Endothelial cell of umbilical vein (primary cell): ENCODE data around the gene MOG. TPM values are rescaled to one million over a fixed set of nuclear protein-coding genes. Genes with fewer than 3 reads are reported as not detected.

Experiments
- BruUV-seq: library from RNA; stranded (reverse); fragments of 400-500 nt; replicated peaks from 2 replicates; lab custom pipeline; 2021; lab: Mats Ljungman, UMichigan
- CTCF ChIA-PET: fragments of 300-600, 350-600 bp; sonication (Branson Sonifier 250); formaldehyde crosslinking; loops from one replicate; lab custom pipeline; 2021; ENCODE audit warnings: antibody characterized with exemption, inconsistent platforms; lab: Charles Lee
- POLR2A ChIA-PET: fragments of 300-600, 350-600 bp; sonication (Branson Sonifier 250); formaldehyde crosslinking; loops from one replicate; lab custom pipeline; 2021; ENCODE audit warnings: antibody characterized with exemption, inconsistent platforms; lab: Charles Lee
- DNase-seq: peaks from one replicate; pipeline ENCODE4 v3.0.0-alpha.2; 2011; ENCODE audit warnings: low read depth, low spot score
- FAIRE-seq: peaks from 2 replicates; lab custom pipeline; 2011; peaks lifted over from hg19 to GRCh38; lab: Jason Lieb, UNC
- H2AFZ ChIP-seq: 2 replicates; pipeline ENCODE4 v1.6.0; 2012; ENCODE audit warnings: low read depth, low read length, control low read depth, inconsistent platforms
- H3K27ac ChIP-seq: 2 replicates; pipeline ENCODE4 v1.5.1; 2011; ENCODE audit warnings: low read depth, mild to moderate bottlenecking, control low read depth, low read length, moderate library complexity; ENCODE audit not compliant: insufficient read depth
- H3K27me3 ChIP-seq, 2 experiments: 2 replicates each; pipeline versions ENCODE4 v1.6.0 to v1.6.1; 2011; ENCODE audit warnings: low read length in 2 of 2, mixed read lengths in 1 of 2; ENCODE audit not compliant: control insufficient read depth in 2 of 2, insufficient read depth in 2 of 2
- H3K36me3 ChIP-seq, 2 experiments: 2 replicates in 1 of 2; 3 replicates in 1 of 2; pipeline ENCODE4 v1.5.1; 2011; ENCODE audit warnings: low read length in 2 of 2, mild to moderate bottlenecking in 1 of 2, moderate library complexity in 1 of 2; ENCODE audit not compliant: control insufficient read depth in 2 of 2, insufficient read depth in 2 of 2; ENCODE audit errors: extremely low read depth in 1 of 2
- H3K4me1 ChIP-seq: 3 replicates; pipeline ENCODE4 v1.5.1; 2011; ENCODE audit warnings: mild to moderate bottlenecking, low read length; ENCODE audit not compliant: control insufficient read depth, insufficient read depth; ENCODE audit errors: extremely low read depth
- H3K4me2 ChIP-seq: 2 replicates; pipeline ENCODE4 v1.6.1; 2011; ENCODE audit warnings: low read length, control low read depth, mixed read lengths; ENCODE audit not compliant: insufficient read depth
- H3K4me3 ChIP-seq, 3 experiments: fragments of 200-600 bp in 1 of 3; sonication (generic), shearing (Covaris generic) in 1 of 3; replicated peaks in 1 of 3; 2 replicates each; pipeline ENCODE4 v1.5.1; 2011 to 2016; ENCODE audit warnings: control low read depth in 3 of 3, low read length in 3 of 3, mild to moderate bottlenecking in 2 of 3, inconsistent platforms in 1 of 3, low read depth in 1 of 3, moderate library complexity in 1 of 3; ENCODE audit not compliant: insufficient read depth in 1 of 3
- H3K79me2 ChIP-seq: 2 replicates; pipeline ENCODE4 v1.6.0; 2012; ENCODE audit warnings: low read length, inconsistent platforms; ENCODE audit not compliant: control insufficient read depth, insufficient read depth
- H3K9ac ChIP-seq: replicated peaks from 2 replicates; pipeline ENCODE3; 2011; ENCODE audit warnings: low read length, control low read depth; ENCODE audit not compliant: insufficient read depth; ENCODE audit errors: extremely low read depth
- H3K9me1 ChIP-seq: replicated peaks from 3 replicates; pipeline ENCODE4 v1.6.0; 2011; ENCODE audit warnings: mild to moderate bottlenecking, low read length; ENCODE audit not compliant: control insufficient read depth, insufficient read depth; ENCODE audit errors: extremely low read depth
- H3K9me3 ChIP-seq: replicated peaks from 2 replicates; pipeline ENCODE4 v1.5.1; 2012; ENCODE audit warnings: low read length, inconsistent platforms; ENCODE audit not compliant: control insufficient read depth, insufficient read depth
- H4K20me1 ChIP-seq: replicated peaks from 2 replicates; pipeline ENCODE3; 2011; ENCODE audit warnings: mild to moderate bottlenecking, low read length; ENCODE audit not compliant: control insufficient read depth, insufficient read depth; ENCODE audit errors: extremely low read depth
- EZH2 ChIP-seq: IDR thresholded peaks from 2 replicates; pipeline ENCODE4 v1.6.1; 2012; ENCODE audit warnings: borderline replicate concordance, low read depth, mild to moderate bottlenecking, moderate library complexity, low read length, inconsistent platforms; ENCODE audit not compliant: severe bottlenecking
- FOS ChIP-seq: IDR thresholded peaks from 2 replicates; pipeline ENCODE4 v1.6.1; 2011; ENCODE audit warnings: mild to moderate bottlenecking, low read length, moderate library complexity, borderline replicate concordance; ENCODE audit not compliant: insufficient read depth
- GATA2 ChIP-seq: IDR thresholded peaks from 2 replicates; pipeline ENCODE4 v1.7.0; 2011; ENCODE audit warnings: low read depth, mild to moderate bottlenecking, moderate library complexity, mixed read lengths, low read length; ENCODE audit not compliant: insufficient read length, insufficient read depth
- JUN ChIP-seq: IDR thresholded peaks from 2 replicates; pipeline ENCODE4 v1.6.1; 2011; ENCODE audit warnings: borderline replicate concordance, low read depth; ENCODE audit not compliant: insufficient read length, insufficient read depth
- MAX ChIP-seq: IDR thresholded peaks from 2 replicates; pipeline ENCODE4 v1.6.1; 2011; ENCODE audit not compliant: insufficient read depth, insufficient read length
- MYC ChIP-seq: IDR thresholded peaks from one replicate; pipeline ENCODE4 v1.6.1; 2011; ENCODE audit warnings: mild to moderate bottlenecking, low read depth, low read length
- POLR2A ChIP-seq: IDR thresholded peaks from 2 replicates; pipeline ENCODE4 v1.6.1; 2012; ENCODE audit warnings: low read depth, mild to moderate bottlenecking, control low read depth, low read length
- POLR2AphosphoS5 ChIP-seq: IDR thresholded peaks from 2 replicates; pipeline ENCODE4 v1.6.1; 2012; ENCODE audit warnings: low read depth, mild to moderate bottlenecking, control low read depth, low read length, moderate library complexity; ENCODE audit not compliant: insufficient read depth
- dilution Hi-C: fragments of 300-500 bp; cut with MboI; formaldehyde crosslinking; loops from one replicate; pipeline ENCODE4 v1.15.0; 2019; ENCODE audit warnings: low sequenced_read_pairs; ENCODE audit not compliant: extremely low pct_ligation_motif_present
- intact Hi-C: fragments of 100-400 bp; cut with micrococcal nuclease; formaldehyde crosslinking; loops from one replicate; pipeline ENCODE4 v1.10.0; 2022
- polyA plus RNA-seq, 4 experiments: library from polyadenylated mRNA; depleted of rRNA in 3 of 4; stranded (reverse) in 3 of 4; unstranded in 1 of 4; fragments of >200 nt; gene quantifications; 2 replicates each; pipeline versions ENCODE4 v1.2.1 to v1.2.3, GENCODE V29; 2011 to 2012; ENCODE audit warnings: missing spikeins in 1 of 4
- total RNA-seq: library from RNA; stranded (reverse); gene quantifications from 2 replicates; pipeline ENCODE4 v1.2.3, GENCODE V29; 2021
- TF ChIP-seq, protein P1 (sequence below), 2 donors: IDR thresholded peaks; 1 replicate in 1 of 2; 2 replicates in 1 of 2; pipeline ENCODE4 v1.5.1; 2011; ENCODE audit warnings: low read length in 2 of 2, mild to moderate bottlenecking in 2 of 2, moderate library complexity in 2 of 2, control low read depth in 1 of 2, inconsistent platforms in 1 of 2, low read depth in 1 of 2; ENCODE audit not compliant: insufficient read depth in 1 of 2; ENCODE audit errors: extremely low read depth in 1 of 2

Gene MOG
- total and polyA plus RNA-seq, 2 donors (not counting 3 experiments of a cell fraction or from before 2014, with no cell fraction given), result not detected

DNA sequence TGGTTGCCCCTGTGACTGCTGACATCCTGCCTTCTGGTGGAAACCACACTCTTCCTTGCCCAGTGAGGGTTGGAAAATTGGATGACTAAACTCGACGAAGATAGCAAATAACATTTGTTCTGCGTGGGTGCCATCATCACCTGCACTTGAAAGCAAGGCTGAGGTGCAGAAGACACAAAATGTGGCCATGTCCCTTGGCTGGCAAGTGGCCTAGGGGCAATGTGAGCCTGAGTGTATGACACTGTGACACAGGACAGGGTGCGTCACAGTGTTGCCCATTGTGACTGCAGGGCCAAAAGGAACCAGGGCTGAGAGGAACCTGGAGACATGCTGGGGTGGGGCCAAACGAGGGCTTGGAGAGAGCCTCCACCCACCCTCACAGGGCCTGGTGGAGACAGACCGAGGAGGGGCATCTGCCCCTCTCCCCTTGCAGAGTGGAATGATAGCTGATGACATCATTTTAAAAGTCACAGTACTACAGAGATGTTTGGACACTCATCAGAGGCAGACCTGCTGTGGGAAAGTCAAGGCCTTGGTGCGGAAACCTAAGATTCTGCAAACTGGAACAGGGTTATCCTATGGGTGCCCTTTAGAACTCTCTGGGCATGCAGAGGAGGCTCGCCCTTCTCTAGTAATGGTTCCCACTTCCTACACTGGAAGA lies 53.5 kb downstream of the MOG start:
- ChIA-PET CTCF (interaction anchor here (0.6 to 2.0 kb wide), 3 partner anchors 14 to 28 kb away, joined by 3 to 5 read pairs (median 4); no protein-coding TSS in a partner anchor), POLR2A (no interaction called here)
- no peak overlapping the region for H3K4me3 ChIP-seq
- no peak overlapping the region for H3K9ac ChIP-seq
- no peaks in the 10 kb centered on the region for H3K36me3 ChIP-seq
- H3K9me3 ChIP-seq, result no peaks in the 10 kb centered on the region
- H2AFZ ChIP-seq, result no peak overlapping the region
- H3K27ac ChIP-seq, result no peak overlapping the region
- intact Hi-C loops, result no loop called here
- peaks cover 7 to 12% of the 10 kb centered on the region in 2 experiments for H3K27me3 ChIP-seq
- BruUV-seq, result no TSS peak
- no peaks in the 10 kb centered on the region for H3K79me2 ChIP-seq
- H3K4me1 ChIP-seq, result no peaks in the 10 kb centered on the region
- no peaks in the 10 kb centered on the region for H4K20me1 ChIP-seq
- dilution Hi-C loops, result no loop called here
- DNase-seq (no peak), FAIRE-seq (no peak)
- no peaks in the 10 kb centered on the region for H3K9me1 ChIP-seq
- no peak overlapping the region for H3K4me2 ChIP-seq
- no peak for TF ChIP-seq POLR2A
- no peak for TF ChIP-seq JUN
- no peak for TF ChIP-seq FOS
- TF ChIP-seq POLR2AphosphoS5, result no peak
- TF ChIP-seq, protein P1, sequence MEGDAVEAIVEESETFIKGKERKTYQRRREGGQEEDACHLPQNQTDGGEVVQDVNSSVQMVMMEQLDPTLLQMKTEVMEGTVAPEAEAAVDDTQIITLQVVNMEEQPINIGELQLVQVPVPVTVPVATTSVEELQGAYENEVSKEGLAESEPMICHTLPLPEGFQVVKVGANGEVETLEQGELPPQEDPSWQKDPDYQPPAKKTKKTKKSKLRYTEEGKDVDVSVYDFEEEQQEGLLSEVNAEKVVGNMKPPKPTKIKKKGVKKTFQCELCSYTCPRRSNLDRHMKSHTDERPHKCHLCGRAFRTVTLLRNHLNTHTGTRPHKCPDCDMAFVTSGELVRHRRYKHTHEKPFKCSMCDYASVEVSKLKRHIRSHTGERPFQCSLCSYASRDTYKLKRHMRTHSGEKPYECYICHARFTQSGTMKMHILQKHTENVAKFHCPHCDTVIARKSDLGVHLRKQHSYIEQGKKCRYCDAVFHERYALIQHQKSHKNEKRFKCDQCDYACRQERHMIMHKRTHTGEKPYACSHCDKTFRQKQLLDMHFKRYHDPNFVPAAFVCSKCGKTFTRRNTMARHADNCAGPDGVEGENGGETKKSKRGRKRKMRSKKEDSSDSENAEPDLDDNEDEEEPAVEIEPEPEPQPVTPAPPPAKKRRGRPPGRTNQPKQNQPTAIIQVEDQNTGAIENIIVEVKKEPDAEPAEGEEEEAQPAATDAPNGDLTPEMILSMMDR (IDR thresholded peaks at IDR 0.05; ENCODE audit: extremely low read depth in 1 of 2, insufficient read depth in 1 of 2, low read depth in 1 of 2, low read length in 2 of 2), result no peak
- TF ChIP-seq MAX, result no peak
- no peak for TF ChIP-seq EZH2
- TF ChIP-seq GATA2, result no peak
- TF ChIP-seq MYC, result no peak
